Measurements from ENCODE around the gene PSMG4. TPM values are rescaled to one million over a fixed set of nuclear protein-coding genes. Genes with fewer than 3 reads are reported as not detected.

The PSMG4 gene
- total and polyA plus RNA-seq, 5 donors: 7.9 to 16.7 (median 10.2) TPM

GRCh38 chr6:3301506-3301905, 42.8 kb downstream of the PSMG4 start:
- intact Hi-C loops (cut with DNase I): no loop called here

GRCh38 chr6:3303795-3304411, 45.2 kb downstream of the PSMG4 start:
- DNase-seq (peak in 1 of 3 donors; percentile 11), ATAC-seq (no peak)
- WGBS: 82% methylated on average over 3 of the region's 3 CpGs
- no peaks in the 10 kb centered on the region for H3K9me3 ChIP-seq (ENCODE audit: control insufficient read depth, low read length)
- no peak overlapping the region for H3K4me3 ChIP-seq (ENCODE audit: low read length)
- no peaks in the 10 kb centered on the region for H3K27me3 ChIP-seq (ENCODE audit: control insufficient read depth, insufficient read depth)
- no peaks in the 10 kb centered on the region for H3K4me1 ChIP-seq (ENCODE audit: control insufficient read depth, insufficient read depth, low read length)
- H3K27ac ChIP-seq (ENCODE audit: low read length): no peak overlapping the region
- intact Hi-C loops (cut with DNase I): no loop called here

More at GRCh38 chr6:3301506-3301905, 42.8 kb downstream of the PSMG4 start:
- Histone ChIP-seq H3K27me3 (ENCODE audit: control insufficient read depth, insufficient read depth) (no peaks in the 10 kb centered on the region), H3K4me3 (ENCODE audit: low read length) (no peak overlapping the region), H3K9me3 (ENCODE audit: control insufficient read depth, low read length) (no peaks in the 10 kb centered on the region), H3K27ac (ENCODE audit: low read length) (no peak overlapping the region), H3K4me1 (ENCODE audit: control insufficient read depth, insufficient read depth, low read length) (no peaks in the 10 kb centered on the region)
- ATAC-seq (no peak), DNase-seq (no peak)
- WGBS: 96% methylated on average over 8 of the region's 8 CpGs

- intact Hi-C loops (cut with DNase I): no loop called here
- no peaks in the 10 kb centered on the region for H3K27me3 ChIP-seq (ENCODE audit: control insufficient read depth, insufficient read depth)
- no peak for ATAC-seq
- no peak overlapping the region for H3K4me3 ChIP-seq (ENCODE audit: low read length)
- 89% methylated on average over 16 of the region's 16 CpGs for WGBS
- no peaks in the 10 kb centered on the region for H3K9me3 ChIP-seq (ENCODE audit: control insufficient read depth, low read length)
- DNase-seq: peak in 1 of 3 donors; percentile 35
- no peaks in the 10 kb centered on the region for H3K4me1 ChIP-seq (ENCODE audit: control insufficient read depth, insufficient read depth, low read length)
- H3K27ac ChIP-seq (ENCODE audit: low read length): no peak overlapping the region
These were observed 45.9 kb downstream of the PSMG4 start for GRCh38 chr6:3304500-3305215.

- no peak for ATAC-seq
- no peak for DNase-seq
- no peak overlapping the region for H3K27ac ChIP-seq (ENCODE audit: low read length)
- intact Hi-C loops (cut with DNase I): no loop called here
- WGBS: 88% methylated on average over 8 of the region's 8 CpGs
- no peaks in the 10 kb centered on the region for H3K27me3 ChIP-seq (ENCODE audit: control insufficient read depth, insufficient read depth)
- H3K4me1 ChIP-seq (ENCODE audit: control insufficient read depth, insufficient read depth, low read length): no peaks in the 10 kb centered on the region
- no peak overlapping the region for H3K4me3 ChIP-seq (ENCODE audit: low read length)
- H3K9me3 ChIP-seq (ENCODE audit: control insufficient read depth, low read length): no peaks in the 10 kb centered on the region
These were observed 46.4 kb downstream of the PSMG4 start for GRCh38 chr6:3305216-3305565.

GRCh38 chr6:3305831-3306230, 47.1 kb downstream of the PSMG4 start:
- Histone ChIP-seq H3K4me3 (ENCODE audit: low read length) (no peak overlapping the region), H3K9me3 (ENCODE audit: control insufficient read depth, low read length) (no peaks in the 10 kb centered on the region), H3K27me3 (ENCODE audit: control insufficient read depth, insufficient read depth) (no peaks in the 10 kb centered on the region), H3K27ac (ENCODE audit: low read length) (no peak overlapping the region), H3K4me1 (ENCODE audit: control insufficient read depth, insufficient read depth, low read length) (no peaks in the 10 kb centered on the region)
- intact Hi-C loops (cut with DNase I): no loop called here
- ATAC-seq (no peak), DNase-seq (no peak)
- 95% methylated on average over 3 of the region's 3 CpGs for WGBS

- H3K9me3 ChIP-seq (ENCODE audit: control insufficient read depth, low read length): no peaks in the 10 kb centered on the region
- ATAC-seq: no peak
These were observed 48.1 kb downstream of the PSMG4 start for GRCh38 chr6:3306848-3307247.

GRCh38 chr6:3307436-3307835, 48.7 kb downstream of the PSMG4 start:
- intact Hi-C loops (cut with DNase I): no loop called here
- Histone ChIP-seq H3K27ac (ENCODE audit: low read length) (no peak overlapping the region), H3K27me3 (ENCODE audit: control insufficient read depth, insufficient read depth) (no peaks in the 10 kb centered on the region), H3K4me3 (ENCODE audit: low read length) (no peak overlapping the region), H3K9me3 (ENCODE audit: control insufficient read depth, low read length) (no peaks in the 10 kb centered on the region), H3K4me1 (ENCODE audit: control insufficient read depth, insufficient read depth, low read length) (no peaks in the 10 kb centered on the region)
- ATAC-seq (no peak), DNase-seq (no peak)
- 93% methylated on average over 12 of the region's 12 CpGs for WGBS

More at GRCh38 chr6:3306848-3307247, 48.1 kb downstream of the PSMG4 start:
- Histone ChIP-seq H3K27ac (ENCODE audit: low read length) (no peak overlapping the region), H3K27me3 (ENCODE audit: control insufficient read depth, insufficient read depth) (no peaks in the 10 kb centered on the region), H3K4me1 (ENCODE audit: control insufficient read depth, insufficient read depth, low read length) (no peaks in the 10 kb centered on the region), H3K4me3 (ENCODE audit: low read length) (no peak overlapping the region)
- intact Hi-C loops (cut with DNase I): no loop called here
- WGBS: 97% methylated on average over 10 of the region's 10 CpGs
- no peak for DNase-seq

GRCh38 chr6:3308106-3308505, 49.4 kb downstream of the PSMG4 start:
- ATAC-seq (no peak), DNase-seq (no peak)
- WGBS: 94% methylated on average over 10 of the region's 10 CpGs

GRCh38 chr6:3309391-3310050, 50.8 kb downstream of the PSMG4 start:
- Histone ChIP-seq H3K9me3 (ENCODE audit: control insufficient read depth, low read length) (no peaks in the 10 kb centered on the region), H3K27me3 (ENCODE audit: control insufficient read depth, insufficient read depth) (no peaks in the 10 kb centered on the region), H3K4me1 (ENCODE audit: control insufficient read depth, insufficient read depth, low read length) (no peaks in the 10 kb centered on the region), H3K4me3 (ENCODE audit: low read length) (no peak overlapping the region), H3K27ac (ENCODE audit: low read length) (no peak overlapping the region)
- intact Hi-C loops (cut with DNase I): no loop called here
- ATAC-seq (no peak), DNase-seq (no peak)
- WGBS: 83% methylated on average over 11 of the region's 11 CpGs

More at GRCh38 chr6:3308106-3308505, 49.4 kb downstream of the PSMG4 start:
- intact Hi-C loops (cut with DNase I): no loop called here
- Histone ChIP-seq H3K4me1 (ENCODE audit: control insufficient read depth, insufficient read depth, low read length) (no peaks in the 10 kb centered on the region), H3K9me3 (ENCODE audit: control insufficient read depth, low read length) (no peaks in the 10 kb centered on the region), H3K27me3 (ENCODE audit: control insufficient read depth, insufficient read depth) (no peaks in the 10 kb centered on the region), H3K27ac (ENCODE audit: low read length) (no peak overlapping the region), H3K4me3 (ENCODE audit: low read length) (no peak overlapping the region)

- intact Hi-C loops (cut with DNase I): no loop called here
- H3K9me3 ChIP-seq (ENCODE audit: control insufficient read depth, low read length): no peaks in the 10 kb centered on the region
- WGBS: 86% methylated on average over 6 of the region's 6 CpGs
- ATAC-seq: no peak
- H3K27me3 ChIP-seq (ENCODE audit: control insufficient read depth, insufficient read depth): no peaks in the 10 kb centered on the region
- no peak for DNase-seq
- no peak overlapping the region for H3K4me3 ChIP-seq (ENCODE audit: low read length)
- no peaks in the 10 kb centered on the region for H3K4me1 ChIP-seq (ENCODE audit: control insufficient read depth, insufficient read depth, low read length)
- no peak overlapping the region for H3K27ac ChIP-seq (ENCODE audit: low read length)
These were observed 51.3 kb downstream of the PSMG4 start for GRCh38 chr6:3310051-3310448.

GRCh38 chr6:3310703-3311102, 52.0 kb downstream of the PSMG4 start:
- Histone ChIP-seq H3K27ac (ENCODE audit: low read length) (no peak overlapping the region), H3K4me1 (ENCODE audit: control insufficient read depth, insufficient read depth, low read length) (no peaks in the 10 kb centered on the region), H3K9me3 (ENCODE audit: control insufficient read depth, low read length) (no peaks in the 10 kb centered on the region), H3K27me3 (ENCODE audit: control insufficient read depth, insufficient read depth) (no peaks in the 10 kb centered on the region), H3K4me3 (ENCODE audit: low read length) (no peak overlapping the region)
- intact Hi-C loops (cut with DNase I): no loop called here
- WGBS: 80% methylated on average over 9 of the region's 9 CpGs
- ATAC-seq: no peak
- DNase-seq: no peak
